PC-3 (cell line): ENCODE results near the gene FAM124A. TPM values are rescaled to one million over a fixed set of nuclear protein-coding genes. Genes with fewer than 3 reads are reported as not detected.

ENCODE experiments used
- ATAC-seq: fragments of 200-7000 bp; cut with Tn5 transposase; 2 replicates; pipeline ENCODE4 v1.9.1; 2020; ENCODE audit warnings: mild to moderate bottlenecking, moderate library complexity
- Bru-seq: library from RNA; stranded (reverse); fragments of 400-500 nt; gene quantifications from one replicate; lab custom pipeline; 2021; lab: Mats Ljungman, UMichigan
- BruChase-seq, 2 experiments: library from RNA; stranded (reverse); fragments of 400-500 nt; gene quantifications; one replicate each; lab custom pipeline; 2021; lab: Mats Ljungman, UMichigan
- BruUV-seq: library from RNA; stranded (reverse); fragments of 400-500 nt; replicated peaks from 2 replicates; lab custom pipeline; 2021; lab: Mats Ljungman, UMichigan
- CTCF ChIA-PET: fragments of 300-600 bp; sonication (Branson Sonifier 250); formaldehyde crosslinking; loops from one replicate; lab custom pipeline; 2022; ENCODE audit warnings: antibody characterized with exemption; lab: Charles Lee
- POLR2A ChIA-PET: fragments of 300-600 bp; sonication (Branson Sonifier 250); formaldehyde crosslinking; loops from one replicate; lab custom pipeline; 2022; ENCODE audit warnings: antibody characterized with exemption; ENCODE audit not compliant: unreplicated experiment; lab: Charles Lee
- DNase-seq: peaks from one replicate; pipeline ENCODE4 v3.0.0-alpha.2; 2015
- H2AFZ ChIP-seq: fragments of 300-600 bp; sonication (generic); 2 replicates; pipeline ENCODE4 v1.6.0; 2016; ENCODE audit warnings: antibody characterized with exemption, low read length
- H3F3A ChIP-seq: fragments of 300-600 bp; sonication (generic); one replicate; pipeline ENCODE4 v1.6.0; 2017; ENCODE audit warnings: antibody characterized with exemption, low read length, control low read depth, mild to moderate bottlenecking; ENCODE audit not compliant: unreplicated experiment
- H3K27ac ChIP-seq: fragments of 300-600 bp; sonication (generic); 2 replicates; pipeline ENCODE4 v1.5.1; 2016; ENCODE audit warnings: mild to moderate bottlenecking, low read length
- H3K27me3 ChIP-seq: fragments of 300-600 bp; sonication (generic); 2 replicates; pipeline ENCODE4 v1.6.1; 2016; ENCODE audit warnings: low read length, mixed read lengths
- H3K36me3 ChIP-seq: fragments of 300-600 bp; sonication (generic); 2 replicates; pipeline ENCODE4 v1.6.1; 2016; ENCODE audit warnings: low read depth, mixed run types, low read length, mixed read lengths
- H3K4me1 ChIP-seq: fragments of 300-600 bp; sonication (generic); 2 replicates; pipeline ENCODE4 v1.5.1; 2016; ENCODE audit warnings: low read length; ENCODE audit not compliant: insufficient read depth
- H3K4me2 ChIP-seq: fragments of 300-600 bp; sonication (generic); 2 replicates; pipeline ENCODE4 v1.6.0; 2016; ENCODE audit warnings: low read length
- H3K4me3 ChIP-seq: fragments of 300-600 bp; sonication (generic); 2 replicates; pipeline ENCODE4 v1.5.1; 2016; ENCODE audit warnings: mild to moderate bottlenecking, low read length, mixed read lengths
- H3K79me2 ChIP-seq: fragments of 300-600 bp; sonication (generic); 2 replicates; pipeline ENCODE4 v1.6.1; 2017; ENCODE audit warnings: low read length, mixed read lengths
- H3K9ac ChIP-seq: fragments of 300-600 bp; sonication (generic); 2 replicates; pipeline ENCODE4 v1.6.0; 2016; ENCODE audit warnings: mild to moderate bottlenecking, low read length
- H3K9me2 ChIP-seq: fragments of 300-600 bp; sonication (generic); replicated peaks from 2 replicates; pipeline ENCODE4 v1.6.1; 2016; ENCODE audit warnings: mixed run types, low read length, mixed read lengths
- H3K9me3 ChIP-seq: fragments of 300-600 bp; sonication (generic); 2 replicates; pipeline ENCODE4 v1.6.1; 2016; ENCODE audit warnings: low read length, mixed read lengths
- H4K20me1 ChIP-seq: fragments of 300-600 bp; sonication (generic); 2 replicates; pipeline ENCODE4 v1.6.1; 2016; ENCODE audit warnings: low read length, mixed read lengths
- CTCF ChIP-seq: fragments of 300-600 bp; sonication (generic); conservative IDR thresholded peaks from 2 replicates; pipeline ENCODE4 v1.5.1; 2017; ENCODE audit warnings: antibody characterized with exemption, low read depth, mild to moderate bottlenecking, low read length
- EZH2 ChIP-seq: fragments of 300-600 bp; sonication (generic); IDR thresholded peaks from one replicate; pipeline ENCODE4 v1.6.1; 2017; ENCODE audit warnings: antibody characterized with exemption, mild to moderate bottlenecking, low read length; ENCODE audit not compliant: unreplicated experiment
- EZH2phosphoT487 ChIP-seq: fragments of 300-600 bp; sonication (generic); IDR thresholded peaks from 2 replicates; pipeline ENCODE4 v1.6.1; 2018; ENCODE audit warnings: mild to moderate bottlenecking, antibody characterized with exemption, low read length, borderline replicate concordance
- intact Hi-C: fragments of 100-400 bp; cut with micrococcal nuclease; formaldehyde crosslinking; loops from 2 replicates; pipeline ENCODE4 v1.9.0; 2023
- long read RNA-seq: library from polyadenylated mRNA; unstranded; transcript quantifications from one replicate; pipeline ENCODE4 v2.0.0, GENCODE V29; 2021; ENCODE audit not compliant: unreplicated experiment
- total RNA-seq: library from RNA; depleted of rRNA; stranded (reverse); fragments of >200 nt; gene quantifications from 2 replicates; pipeline ENCODE4 v1.2.3, GENCODE V29; 2014; rRNA removed

The FAM124A gene
- total RNA-seq (1.1 and 1.6 TPM in 2 replicates), Bru-seq, nascent RNA (percentile 33 among the genes with signal in this experiment), BruChase-seq, experiment 1, labeled RNA remaining after a 6-hour chase (percentile 25 among the genes with signal in this experiment), BruChase-seq, experiment 2, labeled RNA remaining after a 2-hour chase (percentile 24 among the genes with signal in this experiment)
- long read RNA-seq, full-length matches to known transcripts: 1 of 3 reads
- long read RNA-seq, partial matches to known transcripts: 0 of 3 reads
- long read RNA-seq, other reads (novel, unspliced or antisense): 2 of 3 reads

GRCh38 chr13:51222037-51222685 lies at the start of gene FAM124A:
TSS of gene FAM124A (plus strand) at chr13:51222398. CDS start at chr13:51222502, 104 bp downstream.
- ChIA-PET POLR2A (no interaction called here), CTCF (no interaction called here)
- no peaks in the 10 kb centered on the region for H3K4me1 ChIP-seq
- no peaks in the 10 kb centered on the region for H4K20me1 ChIP-seq
- H3K9me3 ChIP-seq: no peaks in the 10 kb centered on the region
- H3K79me2 ChIP-seq: no peaks in the 10 kb centered on the region
- H3K27me3 ChIP-seq: no peaks in the 10 kb centered on the region
- no peak within 1 kb of the TSS for H3K27ac ChIP-seq
- no peaks in the 10 kb centered on the region for H3F3A ChIP-seq
- TF ChIP-seq EZH2phosphoT487 (peak; percentile 67), CTCF (no peak)
- peak within 1 kb of the TSS; percentile 81 for H3K4me3 ChIP-seq
- no peaks in the 10 kb centered on the region for H3K36me3 ChIP-seq
- no TSS peak for BruUV-seq
- H3K9me2 ChIP-seq: no peaks in the 10 kb centered on the region
- intact Hi-C loops: loop anchor here (5.0 kb wide), 1 partner anchor 65 kb away; no protein-coding TSS in a partner anchor
- no peak within 1 kb of the TSS; the same call in 1 of the 2 replicates for H3K9ac ChIP-seq
- peak; percentile 45 for DNase-seq
- ATAC-seq: peak; percentile 90
- peak within 1 kb of the TSS; percentile 97 for H2AFZ ChIP-seq
- peak within 1 kb of the TSS; percentile 92 for H3K4me2 ChIP-seq

GRCh38 chr13:51175021-51175420 lies 47.2 kb upstream of the FAM124A start:
- no peak for DNase-seq
- ATAC-seq: no peak
- Histone ChIP-seq H3K4me1 (no peaks in the 10 kb centered on the region), H3K27ac (no peak overlapping the region), H3K79me2 (no peaks in the 10 kb centered on the region), H3K4me3 (no peak overlapping the region), H3F3A (no peaks in the 10 kb centered on the region), H3K4me2 (no peak overlapping the region), H4K20me1 (no peaks in the 10 kb centered on the region), H3K9me3 (no peaks in the 10 kb centered on the region), H3K27me3 (peaks cover 12% of the 10 kb centered on the region), H3K9ac (no peak overlapping the region), H3K36me3 (no peaks in the 10 kb centered on the region), H3K9me2 (no peaks in the 10 kb centered on the region), H2AFZ (no peak overlapping the region)
- intact Hi-C loops: no loop called here
- BruUV-seq: no TSS peak
- ChIA-PET POLR2A (no interaction called here), CTCF (no interaction called here)
- TF ChIP-seq CTCF (no peak), EZH2phosphoT487 (no peak), EZH2 (no peak)

- H4K20me1 ChIP-seq: no peaks in the 10 kb centered on the region
- H3K9ac ChIP-seq: no peak overlapping the region
- DNase-seq: no peak
- intact Hi-C loops: no loop called here
- ChIA-PET POLR2A (no interaction called here), CTCF (no interaction called here)
- TF ChIP-seq EZH2 (no peak), CTCF (no peak), EZH2phosphoT487 (no peak)
- H3K4me2 ChIP-seq: no peak overlapping the region
- BruUV-seq: no TSS peak
- no peaks in the 10 kb centered on the region for H3K79me2 ChIP-seq
- no peaks in the 10 kb centered on the region for H3K9me3 ChIP-seq
- H3K4me3 ChIP-seq: no peak overlapping the region
- no peaks in the 10 kb centered on the region for H3K4me1 ChIP-seq
- H3K27ac ChIP-seq: no peak overlapping the region
- H3K27me3 ChIP-seq: peaks cover 19% of the 10 kb centered on the region
- no peak for ATAC-seq
- no peak overlapping the region for H2AFZ ChIP-seq
- H3K9me2 ChIP-seq: no peaks in the 10 kb centered on the region
- H3K36me3 ChIP-seq: no peaks in the 10 kb centered on the region
- no peaks in the 10 kb centered on the region for H3F3A ChIP-seq
These were observed 46.6 kb upstream of the FAM124A start for GRCh38 chr13:51175639-51176038.
